Fibroblast of skin of right quadriceps (primary cell): ENCODE measurements around the gene CYSRT1.
A peak's percentile ranks its signal among the peaks of the same experiment; 100 is the strongest.
"Not testable (repeated sequence)": the region's sequence is repeated elsewhere in the genome, so short reads cannot be mapped to it uniquely, and the experiment has no call there.

Experiments used
- DNase-seq: peaks from one replicate; pipeline ENCODE4 v3.0.0-alpha.2; 2013

Gene CYSRT1

DNA sequence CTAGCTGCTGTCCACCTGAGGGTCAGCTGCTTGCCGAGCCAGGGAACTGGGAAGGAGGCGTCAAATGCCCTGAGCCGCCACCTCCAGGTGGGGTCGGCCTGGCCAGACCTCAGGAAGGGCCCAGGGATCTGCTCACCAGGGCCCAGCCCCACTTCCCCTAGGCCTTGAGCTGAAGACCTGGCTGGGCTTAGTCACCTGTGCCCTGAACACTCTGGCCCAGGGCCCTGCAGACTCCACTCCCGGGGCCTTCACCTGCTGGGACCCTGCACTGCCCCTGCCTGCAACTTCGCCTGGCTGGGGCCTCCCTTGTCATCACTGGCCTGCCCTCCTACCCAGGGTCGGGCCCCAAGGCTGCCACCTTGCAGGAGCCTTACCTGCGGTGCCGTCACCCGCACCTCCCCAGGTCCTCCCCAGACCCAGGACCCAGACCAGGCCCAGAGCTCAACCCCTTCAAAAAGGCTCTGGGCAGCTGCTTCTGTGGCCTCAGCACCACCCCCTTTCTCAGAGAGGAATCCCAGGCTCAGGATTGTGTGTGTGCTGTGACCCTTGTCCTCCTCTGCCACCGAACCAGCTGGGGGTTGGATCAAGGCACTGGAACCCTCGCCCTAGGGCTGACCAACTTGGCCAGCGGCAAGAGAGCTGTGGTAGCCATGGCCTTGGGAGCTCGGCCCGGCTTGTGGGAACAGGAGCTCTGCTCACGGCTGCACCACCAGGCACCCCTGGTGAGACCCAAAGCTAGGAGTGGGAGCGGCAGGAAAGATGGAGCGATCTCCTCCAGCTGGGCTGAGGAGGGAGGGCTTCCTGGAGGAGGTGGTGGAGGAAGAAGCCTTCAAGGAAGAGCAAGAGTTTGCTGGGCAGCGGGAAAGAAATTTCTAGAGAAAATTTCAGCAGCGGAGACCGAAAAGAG is 29.0 kb downstream of the CYSRT1 start:
- DNase-seq, result no peak

DNA sequence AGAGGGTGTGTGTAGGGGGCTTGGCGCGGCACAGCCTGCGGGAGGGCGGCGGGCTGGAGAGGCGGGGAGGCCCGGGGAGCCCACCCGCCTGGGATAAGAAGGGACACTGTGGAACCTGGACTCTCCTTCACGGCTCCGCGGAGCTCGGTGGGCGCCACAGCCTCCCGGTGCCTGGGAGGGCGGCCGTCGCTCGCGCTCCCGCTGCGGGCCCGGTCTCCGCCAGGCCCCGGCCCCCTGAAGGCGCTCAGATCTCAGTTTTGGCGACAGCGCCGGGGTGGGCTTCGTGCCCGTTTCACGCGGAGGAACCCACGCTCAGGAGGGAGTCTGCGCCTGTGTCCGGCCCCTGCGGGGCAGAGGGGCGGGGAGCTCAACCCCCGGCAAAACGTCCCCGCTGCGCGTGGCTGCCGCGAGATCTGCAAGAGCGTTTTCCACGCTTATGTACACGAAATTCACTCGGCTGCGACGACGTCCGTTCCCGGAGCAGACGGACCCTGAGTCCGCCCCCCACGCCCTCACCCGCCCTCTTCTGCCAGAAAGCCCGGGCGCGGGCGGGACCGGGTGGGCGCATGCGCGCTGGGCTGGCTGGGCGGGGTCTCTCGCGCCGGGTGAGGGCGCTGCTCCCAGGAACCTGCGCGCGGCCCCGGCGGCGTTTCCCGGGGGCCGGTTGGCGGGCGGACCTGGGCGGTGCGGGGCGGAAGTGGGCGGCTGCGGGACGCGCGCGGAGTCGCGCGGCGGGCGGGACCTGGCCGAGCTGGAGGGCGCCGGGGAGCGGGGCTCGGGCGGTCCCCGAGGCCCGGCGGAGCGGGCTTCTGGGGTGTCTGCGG is 29.9 kb downstream of the CYSRT1 start, which contains the start of gene NELFB:
Gene NELFB (plus strand): TSS at position 704 of the 824 bp plus-strand sequence.
- peak; percentile 86 for DNase-seq

DNA sequence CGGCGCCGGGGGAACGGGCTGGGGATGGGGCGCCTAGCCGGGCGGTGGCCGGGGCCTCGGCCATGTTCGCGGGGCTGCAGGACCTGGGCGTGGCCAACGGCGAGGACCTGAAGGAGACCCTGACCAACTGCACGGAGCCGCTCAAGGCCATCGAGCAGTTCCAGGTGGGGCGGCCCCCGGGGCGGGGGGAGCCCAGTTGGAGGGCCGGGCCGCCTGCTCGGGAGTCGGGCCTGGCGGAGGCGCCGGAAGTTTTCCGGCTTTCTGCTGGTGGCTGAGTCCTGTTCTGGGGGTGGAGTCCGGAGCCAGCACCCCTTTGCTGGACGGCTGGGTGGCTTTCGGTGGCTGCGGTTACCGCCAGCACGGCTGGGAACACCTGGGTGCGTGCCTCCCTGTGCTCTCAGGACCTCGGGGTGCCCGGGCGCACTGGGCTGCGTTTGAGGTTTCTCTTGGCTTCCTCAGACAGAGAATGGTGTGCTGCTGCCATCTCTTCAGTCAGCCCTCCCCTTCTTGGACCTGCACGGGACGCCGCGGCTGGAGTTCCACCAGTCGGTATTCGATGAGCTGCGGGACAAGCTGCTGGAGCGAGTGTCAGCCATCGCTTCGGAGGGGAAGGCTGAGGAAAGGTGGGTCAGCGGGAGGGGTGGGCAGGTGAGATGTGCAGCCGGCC is 30.6 kb downstream of the CYSRT1 start:
- peak; percentile 28 for DNase-seq

DNA sequence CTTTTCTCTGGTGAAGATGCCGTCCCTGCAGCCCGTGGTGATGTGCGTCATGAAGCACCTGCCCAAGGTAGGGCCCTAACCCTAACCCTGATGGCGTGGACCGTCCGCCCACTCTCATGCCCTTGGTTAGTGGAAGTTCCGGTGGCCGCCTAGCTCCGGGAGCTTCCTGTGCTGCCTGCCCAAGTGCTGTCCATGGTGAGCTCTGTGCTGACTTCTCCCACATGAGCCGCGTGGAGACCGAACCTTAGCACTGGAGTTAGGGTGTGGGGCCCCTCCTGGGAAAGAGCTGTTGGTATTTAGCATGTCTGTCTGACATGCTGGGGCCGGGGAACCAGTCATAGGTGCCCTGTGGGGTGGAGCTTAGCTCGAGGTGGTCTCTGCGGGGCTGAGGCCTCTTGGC is 31.4 kb downstream of the CYSRT1 start:
- DNase-seq, result no peak

DNA sequence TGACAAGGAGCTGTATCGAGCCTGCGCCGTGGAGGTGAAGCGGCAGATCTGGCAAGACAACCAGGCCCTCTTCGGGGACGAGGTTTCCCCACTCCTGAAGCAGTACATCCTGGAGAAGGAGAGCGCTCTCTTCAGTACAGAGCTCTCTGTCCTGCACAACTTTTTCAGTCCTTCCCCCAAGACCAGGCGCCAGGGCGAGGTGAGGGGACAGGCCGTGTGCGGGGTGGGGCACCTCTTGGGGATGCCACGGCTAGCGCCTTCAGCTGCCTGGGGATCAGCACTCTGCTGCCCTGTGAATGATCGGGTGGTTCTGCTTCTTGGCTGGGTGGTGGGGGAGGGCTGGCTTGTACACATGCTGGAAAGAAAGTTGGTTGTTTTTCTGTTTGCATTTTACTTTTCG is 31.9 kb downstream of the CYSRT1 start:
- DNase-seq, result no peak

DNA sequence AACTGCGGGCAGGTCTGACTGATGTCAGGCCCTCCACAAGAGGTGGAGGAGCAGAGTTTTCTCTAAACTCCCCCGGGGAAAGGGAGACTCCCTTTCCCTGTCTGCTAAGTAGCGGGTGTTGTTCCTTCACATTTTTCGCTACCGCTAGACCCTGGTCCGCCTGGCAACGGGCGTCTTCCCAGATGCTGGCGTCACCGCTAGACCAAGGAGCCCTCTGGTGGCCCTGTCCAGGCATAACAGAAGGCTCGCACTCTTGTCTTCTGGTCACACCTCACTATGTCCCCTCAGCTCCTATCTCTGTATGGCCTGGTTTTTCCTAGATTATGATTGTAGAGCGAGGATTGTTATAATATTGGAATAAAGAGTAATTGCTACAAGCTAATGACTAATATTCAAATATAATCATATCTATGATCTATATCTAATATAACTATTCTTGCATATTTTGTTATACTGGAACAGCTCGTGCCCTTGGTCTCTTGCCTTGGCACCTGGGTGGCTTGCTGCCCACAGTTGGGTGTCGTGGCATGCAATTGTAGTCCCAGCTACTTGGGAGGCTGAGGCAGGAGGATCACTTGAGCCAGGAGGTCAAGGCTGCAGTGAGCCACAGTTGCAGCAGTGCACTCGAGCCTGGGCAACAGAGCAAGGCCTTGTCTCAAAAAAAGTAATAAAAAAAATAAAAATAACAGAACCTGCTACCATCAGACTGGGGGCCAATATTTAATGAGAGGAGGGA is 37.4 kb downstream of the CYSRT1 start:
- not testable (repeated sequence) for DNase-seq

DNA sequence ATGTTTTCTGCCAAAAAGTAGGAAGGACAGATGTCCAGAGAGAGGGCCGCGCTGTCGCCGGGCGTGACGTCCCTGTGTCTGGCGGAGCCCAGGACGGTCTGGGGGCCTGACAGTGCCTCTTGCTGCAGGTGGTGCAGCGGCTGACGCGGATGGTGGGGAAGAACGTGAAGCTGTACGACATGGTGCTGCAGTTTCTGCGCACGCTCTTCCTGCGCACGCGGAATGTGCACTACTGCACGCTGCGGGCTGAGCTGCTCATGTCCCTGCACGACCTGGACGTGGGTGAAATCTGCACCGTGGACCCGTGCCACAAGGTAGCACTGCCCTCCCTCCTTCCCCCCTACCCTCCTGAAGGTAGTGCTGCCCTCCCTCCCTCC is 37.9 kb downstream of the CYSRT1 start:
- DNase-seq, result no peak

DNA sequence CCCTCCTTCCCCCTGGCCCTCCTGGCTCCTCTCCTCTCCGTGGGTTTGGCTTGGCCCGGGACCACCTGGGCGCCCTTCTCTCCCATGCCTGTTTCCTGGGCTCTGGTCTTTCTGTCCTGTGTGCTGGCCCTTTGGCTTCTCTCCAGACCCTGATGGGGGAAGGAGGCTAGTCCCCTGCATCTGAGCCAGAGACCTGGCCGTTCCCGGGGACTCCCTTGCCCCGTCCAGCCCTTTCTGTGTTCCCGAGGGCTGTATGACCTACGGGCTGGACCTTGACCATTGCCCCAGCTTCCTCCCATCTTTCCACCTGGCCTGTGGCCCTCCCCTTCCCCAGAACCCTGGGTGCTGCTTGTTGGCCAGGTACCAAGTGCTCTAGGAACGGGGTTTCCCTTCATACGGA is 38.5 kb downstream of the CYSRT1 start:
- no peak for DNase-seq

DNA sequence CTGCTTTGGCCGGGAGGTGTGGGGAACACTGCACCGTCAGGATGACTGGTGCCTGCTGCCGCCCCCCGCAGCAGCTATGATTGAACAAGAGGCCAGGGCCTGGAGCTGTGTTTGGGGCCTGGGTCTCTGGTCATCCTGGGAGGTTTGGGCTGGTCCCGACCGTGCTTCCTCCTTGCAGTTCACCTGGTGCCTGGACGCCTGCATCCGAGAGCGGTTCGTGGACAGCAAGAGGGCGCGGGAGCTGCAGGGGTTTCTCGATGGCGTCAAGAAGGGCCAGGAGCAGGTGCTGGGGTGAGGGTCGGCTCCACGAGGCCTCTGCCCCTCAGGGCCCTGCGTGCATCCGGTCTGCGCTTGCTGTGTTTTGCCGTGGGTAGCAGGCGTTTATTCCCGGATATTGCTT is 39.1 kb downstream of the CYSRT1 start:
- DNase-seq, result no peak

DNA sequence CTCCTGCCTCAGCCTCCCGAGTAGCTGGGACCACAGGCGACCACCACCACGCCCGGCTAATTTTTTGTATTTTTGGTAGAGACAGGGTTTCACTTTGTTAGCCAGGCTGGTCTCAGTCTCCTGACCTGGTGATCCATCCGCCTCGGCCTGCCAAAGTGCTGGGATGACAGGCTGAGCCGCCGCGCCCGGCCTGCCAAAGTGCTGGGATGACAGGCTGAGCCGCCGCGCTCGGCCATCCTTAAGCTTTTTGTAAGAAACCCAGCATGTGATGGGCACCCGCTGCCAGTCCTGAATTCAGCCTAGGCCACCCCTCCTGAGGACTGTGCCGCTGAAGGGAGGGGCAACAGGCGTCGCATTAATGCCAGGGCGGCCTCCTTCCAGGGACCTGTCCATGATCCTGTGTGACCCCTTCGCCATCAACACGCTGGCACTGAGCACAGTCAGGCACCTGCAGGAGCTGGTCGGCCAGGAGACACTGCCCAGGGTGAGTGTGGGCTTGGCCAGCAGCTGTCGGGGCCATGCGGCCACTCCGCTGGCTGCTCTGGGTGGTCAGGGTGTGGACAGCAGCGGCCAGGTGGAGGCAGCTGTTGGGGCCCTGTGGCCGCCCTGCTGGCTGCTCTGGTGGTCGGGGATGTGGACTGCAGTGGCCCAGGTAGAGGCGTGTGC is 40.7 kb downstream of the CYSRT1 start:
- DNase-seq, result no peak

DNA sequence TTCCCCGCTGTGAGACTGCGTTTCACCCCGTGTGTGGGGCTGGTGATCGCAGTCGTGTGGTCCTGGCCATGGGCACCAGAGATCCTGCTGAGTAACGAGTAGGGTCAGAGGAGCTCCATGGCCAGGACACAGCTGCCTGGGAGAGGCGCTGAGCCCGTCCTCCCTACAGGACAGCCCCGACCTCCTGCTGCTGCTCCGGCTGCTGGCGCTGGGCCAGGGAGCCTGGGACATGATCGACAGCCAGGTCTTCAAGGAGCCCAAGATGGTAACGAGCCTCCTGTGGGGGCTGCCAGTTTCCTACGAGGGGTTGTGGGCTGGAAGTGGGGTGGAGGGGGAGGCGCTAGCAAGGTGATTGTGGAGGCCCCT is 41.2 kb downstream of the CYSRT1 start:
- no peak for DNase-seq

DNA sequence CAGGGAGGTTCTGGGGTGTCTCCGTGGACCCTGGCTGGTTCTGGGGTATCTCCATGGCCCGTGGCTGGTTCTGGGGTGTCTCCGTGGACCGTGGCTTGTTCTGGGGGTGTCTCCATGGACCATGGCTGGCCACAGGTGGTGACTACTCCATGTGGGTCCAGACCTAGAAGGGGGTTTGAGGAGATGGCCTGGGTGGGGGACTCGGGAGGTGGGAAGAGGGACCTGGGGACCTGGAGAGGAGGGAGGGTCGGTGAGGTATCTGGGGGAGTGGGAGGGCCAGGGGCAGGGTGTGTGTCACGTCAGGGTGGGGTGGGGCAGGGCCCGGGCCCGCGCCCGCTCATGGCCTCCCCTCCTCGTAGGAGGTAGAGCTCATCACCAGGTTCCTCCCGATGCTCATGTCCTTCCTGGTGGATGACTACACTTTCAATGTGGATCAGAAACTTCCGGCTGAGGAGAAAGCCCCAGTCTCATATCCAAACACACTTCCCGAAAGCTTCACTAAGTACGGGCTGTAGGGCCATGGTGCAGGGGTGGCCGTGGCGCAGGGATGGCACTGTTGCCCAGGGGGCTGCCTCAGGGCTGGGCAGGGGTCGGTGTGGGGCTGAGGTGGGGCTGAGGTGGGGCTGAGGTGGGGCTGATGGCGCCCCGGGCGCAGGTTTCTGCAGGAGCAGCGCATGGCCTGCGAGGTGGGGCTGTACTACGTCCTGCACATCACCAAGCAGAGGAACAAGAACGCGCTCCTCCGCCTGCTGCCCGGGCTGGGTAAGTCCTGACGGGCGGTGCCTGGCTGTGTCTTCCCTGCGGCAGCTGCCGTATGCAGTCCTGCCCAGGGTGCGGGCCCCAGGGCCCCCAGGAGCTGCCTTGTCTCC is 41.8 kb downstream of the CYSRT1 start:
- no peak for DNase-seq

DNA sequence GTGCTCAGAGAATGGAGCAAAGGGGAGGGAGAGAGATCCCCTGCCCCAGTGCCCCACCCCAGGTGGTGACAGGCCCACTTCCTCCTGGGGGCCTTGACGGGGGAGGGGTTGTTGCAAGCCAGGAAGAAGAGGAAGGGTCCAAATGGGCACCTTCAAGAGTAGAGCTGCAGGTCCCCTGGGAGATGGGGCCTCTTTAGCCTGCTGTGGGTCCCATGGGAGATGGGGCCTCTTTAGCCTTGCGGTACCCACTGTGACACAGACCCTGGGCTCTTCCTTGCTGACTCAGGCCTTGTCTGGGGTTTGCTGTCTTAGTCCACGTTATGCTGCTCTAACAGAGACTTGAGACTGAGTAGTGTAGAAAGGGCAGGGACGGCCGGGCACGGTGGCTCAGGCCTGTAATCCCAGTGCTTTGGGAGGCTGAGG is 43.0 kb downstream of the CYSRT1 start:
- DNase-seq, result no peak

DNA sequence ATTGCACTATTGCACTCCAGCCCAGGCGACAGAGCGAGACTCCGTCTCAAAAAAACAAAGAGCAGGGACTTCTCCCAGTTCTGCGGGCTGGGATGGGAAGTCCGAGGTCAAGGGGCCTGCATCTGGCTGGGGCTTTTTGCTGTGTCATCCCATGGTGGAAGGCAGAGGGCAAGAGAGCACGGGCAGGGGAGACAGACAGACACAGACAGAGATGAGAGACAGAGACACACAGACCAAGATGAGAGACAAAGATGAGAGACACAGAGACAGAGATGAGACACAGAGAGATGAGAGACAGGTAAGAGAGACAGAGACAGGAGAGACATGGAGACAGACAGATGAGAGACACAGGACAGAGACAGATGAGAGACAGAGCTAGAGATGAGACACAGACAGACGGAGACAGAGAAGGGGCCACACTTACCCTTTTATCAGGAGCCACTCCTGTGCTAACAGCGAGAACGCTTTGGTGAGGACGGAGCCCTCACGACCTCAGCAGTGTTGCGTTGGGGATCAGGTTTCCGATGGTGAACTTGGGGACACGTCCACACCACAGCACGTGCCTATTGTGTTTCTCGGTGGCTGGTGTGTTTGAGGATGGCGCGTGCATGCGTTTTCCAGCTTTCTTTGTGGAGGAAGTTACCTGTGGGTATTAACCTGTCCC is 43.7 kb downstream of the CYSRT1 start:
- DNase-seq, result no peak

DNA sequence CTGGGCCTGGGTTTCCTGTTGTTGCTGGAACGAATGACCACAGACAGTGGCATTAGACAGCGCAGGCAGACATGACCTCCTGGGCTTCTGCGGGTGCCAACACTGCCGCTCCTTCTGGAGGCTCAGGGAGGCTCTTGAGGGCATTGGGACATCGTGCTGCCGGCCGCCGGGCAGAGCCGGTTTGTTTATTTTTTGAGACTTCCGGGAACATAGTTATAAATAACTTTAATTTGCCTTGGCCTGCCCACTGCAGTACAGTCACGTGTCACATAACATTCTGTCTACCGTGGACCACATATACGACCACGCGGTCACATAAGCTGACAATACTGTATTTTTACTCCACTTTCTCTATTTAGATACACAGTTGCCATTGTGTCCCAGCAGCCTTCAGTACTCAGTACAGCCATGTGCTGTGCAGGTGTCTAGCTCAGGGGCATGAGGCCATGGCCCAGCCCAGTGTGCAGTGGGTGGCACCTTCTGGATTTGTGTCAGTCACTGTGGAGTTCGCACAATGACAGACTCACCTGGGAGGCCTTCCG is 44.3 kb downstream of the CYSRT1 start:
- DNase-seq, result no peak

DNA sequence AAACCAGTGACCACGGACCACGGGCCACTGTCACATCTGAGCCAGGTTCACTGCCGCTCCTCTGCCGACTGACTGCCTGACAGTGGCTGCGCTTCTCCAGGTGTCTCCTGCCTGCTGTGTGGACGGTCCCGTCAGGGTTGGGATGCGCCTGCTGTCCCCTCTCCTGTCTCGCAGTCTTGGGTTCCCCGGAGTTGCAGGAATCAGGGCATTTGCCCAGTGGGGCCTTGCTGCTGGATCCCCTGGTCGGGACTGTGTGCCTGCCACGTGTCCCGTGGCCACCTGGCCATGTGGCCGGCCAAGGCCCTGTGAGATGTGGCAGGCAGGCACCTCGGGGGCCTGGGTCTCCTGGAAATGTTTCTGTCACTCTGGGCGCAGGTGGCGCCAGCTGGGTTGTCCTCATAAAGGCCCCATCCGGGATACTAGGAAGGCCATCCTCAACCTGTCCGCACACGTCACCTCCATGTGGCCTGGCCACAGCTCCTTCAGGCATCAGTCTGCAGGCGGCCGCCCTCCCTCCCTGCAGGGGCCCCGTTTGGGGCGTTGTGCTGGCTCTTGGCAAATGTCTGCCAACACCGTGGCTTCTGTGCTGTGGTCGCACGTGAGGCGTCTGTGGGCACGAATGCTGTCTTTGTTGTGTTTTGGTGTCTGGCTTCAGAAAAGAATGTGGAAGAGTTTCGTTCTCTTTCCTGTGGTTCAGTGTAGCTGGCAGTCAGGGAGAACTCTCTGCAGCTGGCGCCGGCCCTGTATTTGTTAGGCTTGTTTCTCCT is 46.1 kb downstream of the CYSRT1 start:
- no peak for DNase-seq

DNA sequence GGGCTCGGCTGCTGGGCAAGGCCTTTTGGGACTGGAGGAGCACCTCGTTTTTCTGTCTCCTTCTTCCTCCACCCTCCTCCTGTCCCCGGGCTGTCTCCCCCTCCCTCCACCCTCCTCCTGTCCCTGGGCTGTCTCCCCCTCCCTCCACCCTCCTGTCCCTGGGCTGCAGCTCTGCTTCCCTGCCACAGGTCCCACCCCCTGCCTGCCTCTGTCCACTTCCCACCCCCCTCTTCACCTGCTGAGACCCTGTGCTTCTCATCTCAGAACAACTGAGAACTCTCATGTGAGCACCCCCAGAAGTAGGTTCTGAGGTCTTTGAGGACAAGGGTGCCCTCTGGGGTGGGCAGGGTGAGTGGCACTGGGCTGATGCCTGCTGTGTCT is 46.7 kb downstream of the CYSRT1 start:
- DNase-seq, result no peak

DNA sequence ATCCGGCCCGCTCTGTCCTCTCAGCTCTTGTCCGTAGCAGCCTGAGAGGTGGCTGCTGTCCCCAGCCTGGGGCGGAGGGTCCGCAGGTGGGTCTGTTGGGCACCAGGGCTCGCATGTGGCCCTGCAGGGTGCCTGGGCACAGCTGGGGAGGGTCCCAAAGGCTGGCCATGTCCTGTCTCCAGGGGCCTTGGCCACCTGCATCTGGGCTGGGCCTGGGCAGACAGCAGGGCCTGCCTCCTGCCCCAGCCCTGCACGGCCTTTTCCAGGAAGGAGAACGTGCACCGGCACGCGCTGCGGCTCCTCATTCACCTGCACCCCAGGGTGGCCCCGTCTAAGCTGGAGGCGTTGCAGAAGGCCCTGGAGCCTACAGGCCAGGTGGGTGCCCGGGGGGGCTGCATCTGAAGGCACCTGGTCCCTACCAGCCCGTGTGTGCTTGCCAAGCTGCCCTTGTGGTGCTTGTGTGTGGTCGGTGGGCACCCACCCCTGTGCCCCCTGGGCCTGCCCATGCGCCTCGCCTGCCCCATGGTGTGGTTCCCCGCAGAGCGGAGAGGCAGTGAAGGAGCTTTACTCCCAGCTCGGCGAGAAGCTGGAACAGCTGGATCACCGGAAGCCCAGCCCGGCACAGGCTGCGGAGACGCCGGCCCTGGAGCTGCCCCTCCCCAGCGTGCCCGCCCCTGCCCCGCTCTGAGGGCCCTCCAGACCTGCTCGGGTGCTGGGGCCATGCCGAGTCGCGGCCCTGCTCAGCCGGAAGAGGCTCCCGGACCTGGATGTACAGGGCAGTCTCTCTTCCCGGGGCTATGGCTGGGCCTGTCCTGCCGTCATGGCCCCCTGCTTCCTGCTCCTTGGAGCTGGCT is 47.5 kb downstream of the CYSRT1 start:
- no peak for DNase-seq

DNA sequence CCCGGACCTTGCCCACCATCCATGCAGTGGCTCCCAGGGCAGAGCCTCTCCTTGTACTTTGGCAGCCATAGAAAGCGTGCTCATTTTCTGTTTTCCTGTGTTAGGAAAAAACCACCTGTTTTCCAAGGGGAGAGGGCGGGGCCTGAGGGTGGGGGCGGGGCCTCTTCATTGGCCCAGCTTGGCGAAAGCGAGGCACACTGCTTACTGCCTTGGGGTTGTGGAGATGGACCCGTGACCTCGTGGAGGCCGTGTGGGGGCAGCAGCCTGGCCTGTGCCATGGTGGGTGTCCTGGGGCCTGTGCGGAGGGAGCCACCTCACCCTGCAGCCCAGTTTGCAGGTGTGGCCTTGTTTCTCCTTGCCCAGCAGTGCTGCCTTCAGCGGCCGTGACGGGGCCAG is 48.1 kb downstream of the CYSRT1 start:
- DNase-seq, result no peak
